ENCODE results near the gene CHST1.

The CHST1 gene

DNA sequence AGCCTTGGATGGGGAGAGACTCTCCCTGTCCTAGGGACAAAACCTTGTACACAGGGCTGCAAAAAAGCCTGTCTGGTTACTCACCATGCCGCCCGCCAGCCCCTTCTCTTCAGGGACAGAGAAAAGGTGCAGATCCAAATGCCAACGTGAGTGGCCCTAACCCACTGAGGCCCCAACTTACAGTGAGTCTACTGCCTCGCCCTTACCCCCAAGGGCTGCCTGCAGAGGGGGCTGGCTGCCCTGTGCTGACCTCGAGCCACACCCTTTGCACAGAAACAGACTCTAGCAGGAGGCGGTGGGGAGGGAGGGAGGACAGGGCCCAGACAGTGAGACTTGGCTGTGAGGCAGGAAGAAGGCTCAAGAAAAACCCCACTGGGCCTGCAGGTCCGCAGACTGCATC lies 13.6 kb upstream of the CHST1 start:
- Histone ChIP-seq H3K4me3 (ENCODE audit: low read depth, low read length, poor library complexity, severe bottlenecking) (no peak overlapping the region), H3F3A (ENCODE audit: insufficient read depth, low read length) (no peaks in the 10 kb centered on the region), H3K27me3 (ENCODE audit: insufficient read depth, low read length) (peaks cover 4% of the 10 kb centered on the region; the same call in 1 of the 2 replicates), H3K4me1 (ENCODE audit: insufficient read depth, low read length, severe bottlenecking) (no peaks in the 10 kb centered on the region), H4K20me1 (ENCODE audit: insufficient read depth, low read length) (no peaks in the 10 kb centered on the region), H3K4me2 (ENCODE audit: low read length) (no peak overlapping the region), H3K9ac (ENCODE audit: low read length) (no peak overlapping the region), H3K27ac (ENCODE audit: low read depth, low read length, poor library complexity, severe bottlenecking) (no peak overlapping the region), H3K36me3 (ENCODE audit: insufficient read depth, low read length) (no peaks in the 10 kb centered on the region), H3K9me3 (ENCODE audit: low read length) (no peaks in the 10 kb centered on the region), H3K9me2 (ENCODE audit: low read depth, low read length) (no peaks in the 10 kb centered on the region), H3K79me2 (ENCODE audit: insufficient read depth, low read length) (no peaks in the 10 kb centered on the region), H2AFZ (ENCODE audit: low read length) (no peak overlapping the region)
- no peak for TF ChIP-seq EZH2 (IDR thresholded peaks at IDR 0.05; ENCODE audit: borderline replicate concordance, low read length)
- TF ChIP-seq, protein P1, sequence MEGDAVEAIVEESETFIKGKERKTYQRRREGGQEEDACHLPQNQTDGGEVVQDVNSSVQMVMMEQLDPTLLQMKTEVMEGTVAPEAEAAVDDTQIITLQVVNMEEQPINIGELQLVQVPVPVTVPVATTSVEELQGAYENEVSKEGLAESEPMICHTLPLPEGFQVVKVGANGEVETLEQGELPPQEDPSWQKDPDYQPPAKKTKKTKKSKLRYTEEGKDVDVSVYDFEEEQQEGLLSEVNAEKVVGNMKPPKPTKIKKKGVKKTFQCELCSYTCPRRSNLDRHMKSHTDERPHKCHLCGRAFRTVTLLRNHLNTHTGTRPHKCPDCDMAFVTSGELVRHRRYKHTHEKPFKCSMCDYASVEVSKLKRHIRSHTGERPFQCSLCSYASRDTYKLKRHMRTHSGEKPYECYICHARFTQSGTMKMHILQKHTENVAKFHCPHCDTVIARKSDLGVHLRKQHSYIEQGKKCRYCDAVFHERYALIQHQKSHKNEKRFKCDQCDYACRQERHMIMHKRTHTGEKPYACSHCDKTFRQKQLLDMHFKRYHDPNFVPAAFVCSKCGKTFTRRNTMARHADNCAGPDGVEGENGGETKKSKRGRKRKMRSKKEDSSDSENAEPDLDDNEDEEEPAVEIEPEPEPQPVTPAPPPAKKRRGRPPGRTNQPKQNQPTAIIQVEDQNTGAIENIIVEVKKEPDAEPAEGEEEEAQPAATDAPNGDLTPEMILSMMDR (IDR thresholded peaks at IDR 0.05; ENCODE audit: low read length), result no peak

DNA sequence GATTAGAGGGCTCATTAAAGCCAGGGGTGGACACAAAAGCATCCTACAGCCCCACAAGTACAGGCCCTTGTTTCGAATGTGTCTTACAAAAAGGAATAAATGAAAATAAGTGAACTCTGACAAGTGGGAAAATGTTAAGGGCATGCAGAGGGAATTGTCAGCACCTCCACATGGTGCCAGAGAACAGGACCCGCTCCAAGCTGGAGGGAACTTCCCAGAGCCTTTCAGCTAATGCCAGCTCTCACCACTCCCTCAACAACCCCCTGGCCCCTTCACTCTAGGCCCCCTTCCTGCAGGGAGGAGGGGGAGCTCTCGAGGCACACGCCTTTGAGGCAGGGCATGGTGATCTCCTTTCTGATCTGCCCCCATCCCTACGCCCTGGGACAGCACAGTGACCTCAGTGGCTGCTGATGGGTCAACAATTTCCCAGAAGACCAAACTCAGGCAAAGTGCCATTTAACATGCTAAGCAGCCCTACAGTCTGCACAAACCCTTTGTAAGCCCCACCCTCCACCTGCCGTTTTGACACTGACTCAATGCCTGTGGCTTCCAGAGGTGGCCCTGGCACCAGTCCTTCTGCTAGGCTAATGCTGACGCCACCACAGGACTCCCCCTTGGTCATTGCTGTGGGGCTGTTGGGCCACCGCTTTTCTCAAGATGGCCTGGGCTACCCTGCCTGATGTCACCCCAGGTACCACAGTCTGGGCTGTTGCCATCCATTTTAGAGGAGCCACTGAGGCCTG lies 12.5 kb upstream of the CHST1 start:
- no peaks in the 10 kb centered on the region for H3K79me2 ChIP-seq (ENCODE audit: insufficient read depth, low read length)
- H2AFZ ChIP-seq (ENCODE audit: low read length), result no peak overlapping the region
- H3K4me2 ChIP-seq (ENCODE audit: low read length), result no peak overlapping the region
- no peak for TF ChIP-seq EZH2 (IDR thresholded peaks at IDR 0.05; ENCODE audit: borderline replicate concordance, low read length)
- TF ChIP-seq, protein P1 (IDR thresholded peaks at IDR 0.05; ENCODE audit: low read length), result no peak
- no peaks in the 10 kb centered on the region for H3K36me3 ChIP-seq (ENCODE audit: insufficient read depth, low read length)
- no peaks in the 10 kb centered on the region for H4K20me1 ChIP-seq (ENCODE audit: insufficient read depth, low read length)
- H3K27me3 ChIP-seq (ENCODE audit: insufficient read depth, low read length), result peaks cover 4% of the 10 kb centered on the region; the same call in 1 of the 2 replicates
- no peak overlapping the region for H3K27ac ChIP-seq (ENCODE audit: low read depth, low read length, poor library complexity, severe bottlenecking)
- no peak overlapping the region for H3K9ac ChIP-seq (ENCODE audit: low read length)
- H3K9me3 ChIP-seq (ENCODE audit: low read length), result no peaks in the 10 kb centered on the region
- H3K4me1 ChIP-seq (ENCODE audit: insufficient read depth, low read length, severe bottlenecking), result no peaks in the 10 kb centered on the region
- no peaks in the 10 kb centered on the region for H3K9me2 ChIP-seq (ENCODE audit: low read depth, low read length)
- no peak overlapping the region for H3K4me3 ChIP-seq (ENCODE audit: low read depth, low read length, poor library complexity, severe bottlenecking)
- no peaks in the 10 kb centered on the region for H3F3A ChIP-seq (ENCODE audit: insufficient read depth, low read length)

GRCh38 chr11:45676522-45677095 lies 11.2 kb upstream of the CHST1 start:
- no peak overlapping the region for H3K27ac ChIP-seq (ENCODE audit: low read depth, low read length, poor library complexity, severe bottlenecking)
- no peaks in the 10 kb centered on the region for H3K9me2 ChIP-seq (ENCODE audit: low read depth, low read length)
- H3K4me2 ChIP-seq (ENCODE audit: low read length), result no peak overlapping the region
- no peaks in the 10 kb centered on the region for H3K79me2 ChIP-seq (ENCODE audit: insufficient read depth, low read length)
- no peaks in the 10 kb centered on the region for H3F3A ChIP-seq (ENCODE audit: insufficient read depth, low read length)
- H3K36me3 ChIP-seq (ENCODE audit: insufficient read depth, low read length), result no peaks in the 10 kb centered on the region
- no peak overlapping the region for H2AFZ ChIP-seq (ENCODE audit: low read length)
- TF ChIP-seq, protein P1 (IDR thresholded peaks at IDR 0.05; ENCODE audit: low read length), result no peak
- TF ChIP-seq EZH2 (IDR thresholded peaks at IDR 0.05; ENCODE audit: borderline replicate concordance, low read length), result no peak
- H3K4me3 ChIP-seq (ENCODE audit: low read depth, low read length, poor library complexity, severe bottlenecking), result no peak overlapping the region
- H3K27me3 ChIP-seq (ENCODE audit: insufficient read depth, low read length), result peaks cover 4% of the 10 kb centered on the region; the same call in 1 of the 2 replicates
- H4K20me1 ChIP-seq (ENCODE audit: insufficient read depth, low read length), result no peaks in the 10 kb centered on the region
- H3K4me1 ChIP-seq (ENCODE audit: insufficient read depth, low read length, severe bottlenecking), result no peaks in the 10 kb centered on the region
- H3K9ac ChIP-seq (ENCODE audit: low read length), result no peak overlapping the region
- H3K9me3 ChIP-seq (ENCODE audit: low read length), result no peaks in the 10 kb centered on the region

All from OCI-LY1 (cell line).